Testis (tissue), 2 donors: ENCODE measurements around the gene RBFOX1.

ENCODE experiments used
- POLR2A ChIP-seq: fragments of 450-650 bp; IDR thresholded peaks from one replicate; pipeline ENCODE4 v1.6.1; 2017; ENCODE audit warnings: antibody characterized with exemption, mild to moderate bottlenecking, moderate library complexity
- TF ChIP-seq, protein P1 (sequence below), 3 experiments: fragments of 450-650 bp in 2 of 3; fragments of 200-600 bp in 1 of 3; sonication (generic) in 1 of 3; IDR thresholded peaks; one replicate each; pipeline ENCODE4 v1.5.1; 2016 to 2019; ENCODE audit warnings: antibody characterized with exemption in 3 of 3, mild to moderate bottlenecking in 2 of 3, moderate library complexity in 1 of 3

DNA sequence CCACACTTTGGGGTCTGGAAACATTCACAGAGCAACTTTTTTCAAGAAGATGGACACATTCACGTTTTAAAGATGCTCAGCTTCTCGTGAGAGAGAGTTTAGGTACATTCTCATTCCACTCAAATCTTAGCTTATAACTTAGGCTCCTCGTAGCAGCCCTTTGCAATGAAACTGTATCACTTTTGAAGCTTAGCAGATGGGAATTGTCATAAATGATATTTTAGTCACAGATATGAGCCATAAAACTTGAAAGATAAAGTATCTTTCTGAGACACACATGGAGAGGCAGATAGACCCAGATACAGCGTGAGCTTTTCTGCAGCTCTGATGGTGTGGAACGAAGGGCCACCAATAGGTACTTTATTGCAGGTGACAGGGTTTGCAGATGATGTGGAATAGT lies 41.1 kb downstream of the RBFOX1 start:
- TF ChIP-seq, protein P1, sequence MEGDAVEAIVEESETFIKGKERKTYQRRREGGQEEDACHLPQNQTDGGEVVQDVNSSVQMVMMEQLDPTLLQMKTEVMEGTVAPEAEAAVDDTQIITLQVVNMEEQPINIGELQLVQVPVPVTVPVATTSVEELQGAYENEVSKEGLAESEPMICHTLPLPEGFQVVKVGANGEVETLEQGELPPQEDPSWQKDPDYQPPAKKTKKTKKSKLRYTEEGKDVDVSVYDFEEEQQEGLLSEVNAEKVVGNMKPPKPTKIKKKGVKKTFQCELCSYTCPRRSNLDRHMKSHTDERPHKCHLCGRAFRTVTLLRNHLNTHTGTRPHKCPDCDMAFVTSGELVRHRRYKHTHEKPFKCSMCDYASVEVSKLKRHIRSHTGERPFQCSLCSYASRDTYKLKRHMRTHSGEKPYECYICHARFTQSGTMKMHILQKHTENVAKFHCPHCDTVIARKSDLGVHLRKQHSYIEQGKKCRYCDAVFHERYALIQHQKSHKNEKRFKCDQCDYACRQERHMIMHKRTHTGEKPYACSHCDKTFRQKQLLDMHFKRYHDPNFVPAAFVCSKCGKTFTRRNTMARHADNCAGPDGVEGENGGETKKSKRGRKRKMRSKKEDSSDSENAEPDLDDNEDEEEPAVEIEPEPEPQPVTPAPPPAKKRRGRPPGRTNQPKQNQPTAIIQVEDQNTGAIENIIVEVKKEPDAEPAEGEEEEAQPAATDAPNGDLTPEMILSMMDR (IDR thresholded peaks at IDR 0.05): no peak
- no peak for TF ChIP-seq POLR2A
